ENCODE measurements around the gene SGO2.

SGO2 gene

DNA sequence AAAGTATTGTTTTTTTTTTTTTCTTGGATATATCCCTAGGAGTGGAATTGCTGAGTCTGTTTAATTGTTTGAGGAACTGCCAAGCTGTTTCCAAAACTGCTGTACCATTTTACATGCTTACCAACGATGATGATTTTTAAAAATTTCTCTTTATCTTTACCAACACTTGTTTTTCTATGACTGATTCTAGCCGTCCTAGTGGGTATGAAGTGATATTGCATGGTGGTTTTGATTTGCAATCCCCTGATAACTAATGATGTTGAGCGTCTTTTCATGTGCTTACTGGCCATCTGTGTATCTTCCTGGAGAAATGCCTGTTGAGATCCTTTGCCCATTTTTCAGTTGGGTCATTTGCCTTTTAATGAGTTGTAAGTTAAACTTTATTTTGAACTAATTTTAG lies 51.0 kb downstream of the SGO2 start:
- Histone ChIP-seq H2BK5ac (ENCODE audit: low read depth, low read length, poor library complexity) (no peak overlapping the region), H3K4me1 (ENCODE audit: control insufficient read depth in 1 of 2, insufficient read depth in 2 of 2, low read length in 2 of 2) (no peaks in the 10 kb centered on the region), H2BK120ac (ENCODE audit: insufficient read depth, low read length, poor library complexity) (no peak overlapping the region), H3K14ac (ENCODE audit: low read length) (no peak overlapping the region), H3K4me2 (ENCODE audit: low read length) (no peak overlapping the region), H3K27me3 (ENCODE audit: insufficient read depth, low read length) (no peaks in the 10 kb centered on the region), H3K9ac (ENCODE audit: low read length) (no peak overlapping the region), H2AK5ac (ENCODE audit: low read length) (no peak overlapping the region), H3K4ac (ENCODE audit: low read depth, low read length) (no peak overlapping the region), H2AFZ (ENCODE audit: insufficient read depth, low read length, poor library complexity) (no peak overlapping the region), H4K8ac (ENCODE audit: low read depth, low read length) (no peak overlapping the region), H3K27ac (ENCODE audit: low read depth, low read length) (no peak overlapping the region), H3K79me1 (ENCODE audit: low read length) (no peaks in the 10 kb centered on the region), H2BK12ac (ENCODE audit: low read length) (no peak overlapping the region), H3K18ac (ENCODE audit: low read length) (no peak overlapping the region), H4K91ac (ENCODE audit: low read depth, low read length) (no peak overlapping the region), H3K4me3 (ENCODE audit: low read depth, low read length) (no peak overlapping the region), H3K79me2 (ENCODE audit: control insufficient read depth, insufficient read depth, low read length, poor library complexity) (no peaks in the 10 kb centered on the region), H3K23ac (ENCODE audit: low read length) (no peak overlapping the region), H3K9me3 (ENCODE audit: insufficient read depth, low read depth, low read length) (no peaks in the 10 kb centered on the region), H4K12ac (ENCODE audit: low read depth, low read length) (no peak overlapping the region), H3K36me3 (ENCODE audit: control insufficient read depth in 1 of 2, insufficient read depth in 2 of 2, low read length in 2 of 2) (no peaks in the 10 kb centered on the region)
- DNase-seq = no peak
- no CpG with 5 or more reads among the region's 3 CpGs for WGBS (ENCODE audit: extremely low coverage, insufficient coverage, insufficient read length)

DNA sequence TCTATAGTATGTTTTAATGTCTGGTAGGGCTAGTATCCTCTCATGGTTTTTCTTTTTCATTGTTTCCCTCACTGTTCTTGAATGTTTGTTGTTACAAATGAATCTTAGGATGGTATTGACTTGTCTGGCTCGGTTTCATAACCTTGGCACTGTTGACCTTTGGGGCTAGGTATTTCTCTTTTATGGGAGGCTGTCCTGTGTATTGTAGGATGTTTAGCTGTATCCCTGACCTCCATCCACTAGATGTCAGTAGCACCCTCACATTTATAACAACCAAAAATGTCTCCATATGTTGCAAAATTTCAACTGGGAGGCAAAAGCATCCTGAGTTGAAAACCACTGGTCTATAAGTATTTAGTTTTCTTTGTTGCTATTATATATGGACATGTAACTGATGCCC lies 52.8 kb downstream of the SGO2 start:
- Histone ChIP-seq H3K23ac (ENCODE audit: low read length) (no peak overlapping the region), H3K14ac (ENCODE audit: low read length) (no peak overlapping the region)

DNA sequence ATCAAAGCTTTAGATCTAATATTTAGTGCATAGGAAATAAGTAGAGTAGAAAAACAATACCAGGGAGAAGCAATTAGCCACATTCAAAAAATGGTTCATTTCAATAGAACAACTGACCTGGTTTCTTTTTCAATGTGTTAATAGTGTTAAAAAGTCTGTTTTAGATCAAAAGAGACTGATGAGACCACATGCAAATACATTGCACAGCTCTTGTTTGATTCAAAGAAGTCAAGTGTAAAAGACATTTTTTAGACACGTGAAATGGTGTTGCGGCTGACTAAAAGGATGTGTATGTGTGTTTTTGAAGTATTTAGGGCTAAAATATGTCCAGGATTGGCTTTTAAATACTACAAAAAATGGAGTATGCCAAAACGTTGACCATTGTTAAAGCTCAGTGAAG lies 58.6 kb downstream of the SGO2 start:
- H3K79me2 ChIP-seq (ENCODE audit: control insufficient read depth, insufficient read depth, low read length, poor library complexity) = no peaks in the 10 kb centered on the region
- H4K91ac ChIP-seq (ENCODE audit: low read depth, low read length) = no peak overlapping the region
- H3K9ac ChIP-seq (ENCODE audit: low read length) = no peak overlapping the region
- no peak overlapping the region for H2AK5ac ChIP-seq (ENCODE audit: low read length)
- no peak overlapping the region for H3K4me3 ChIP-seq (ENCODE audit: low read depth, low read length)
- H3K23ac ChIP-seq (ENCODE audit: low read length) = no peak overlapping the region
- DNase-seq = no peak
- no peak overlapping the region for H2BK120ac ChIP-seq (ENCODE audit: insufficient read depth, low read length, poor library complexity)
- no peak overlapping the region for H3K14ac ChIP-seq (ENCODE audit: low read length)
- H3K79me1 ChIP-seq (ENCODE audit: low read length) = no peaks in the 10 kb centered on the region
- no CpG with 5 or more reads among the region's 3 CpGs for WGBS (ENCODE audit: extremely low coverage, insufficient coverage, insufficient read length)
- no peak overlapping the region for H3K4me2 ChIP-seq (ENCODE audit: low read length)
- H4K8ac ChIP-seq (ENCODE audit: low read depth, low read length) = no peak overlapping the region
- no peak overlapping the region for H3K4ac ChIP-seq (ENCODE audit: low read depth, low read length)
- H2BK12ac ChIP-seq (ENCODE audit: low read length) = no peak overlapping the region
- no peak overlapping the region for H3K18ac ChIP-seq (ENCODE audit: low read length)
- H2BK5ac ChIP-seq (ENCODE audit: low read depth, low read length, poor library complexity) = no peak overlapping the region
- H3K9me3 ChIP-seq (ENCODE audit: insufficient read depth, low read depth, low read length) = no peaks in the 10 kb centered on the region
- no peak overlapping the region for H2AFZ ChIP-seq (ENCODE audit: insufficient read depth, low read length, poor library complexity)
- no peak overlapping the region for H4K12ac ChIP-seq (ENCODE audit: low read depth, low read length)
- H3K27ac ChIP-seq (ENCODE audit: low read depth, low read length) = no peak overlapping the region
- peaks cover 14% of the 10 kb centered on the region for H3K27me3 ChIP-seq (ENCODE audit: insufficient read depth, low read length)
- H3K36me3 ChIP-seq (ENCODE audit: control insufficient read depth in 1 of 2, insufficient read depth in 2 of 2, low read length in 2 of 2) = no peaks in the 10 kb centered on the region
- peaks cover 9 to 11% of the 10 kb centered on the region in 2 experiments for H3K4me1 ChIP-seq (ENCODE audit: control insufficient read depth in 1 of 2, insufficient read depth in 2 of 2, low read length in 2 of 2)

More for the DNA sequence above, 52.8 kb downstream of the SGO2 start:
- H2BK120ac ChIP-seq (ENCODE audit: insufficient read depth, low read length, poor library complexity) = no peak overlapping the region
- H3K9me3 ChIP-seq (ENCODE audit: insufficient read depth, low read depth, low read length) = no peaks in the 10 kb centered on the region
- no peak overlapping the region for H3K27ac ChIP-seq (ENCODE audit: low read depth, low read length)
- H4K12ac ChIP-seq (ENCODE audit: low read depth, low read length) = no peak overlapping the region
- no peak overlapping the region for H3K9ac ChIP-seq (ENCODE audit: low read length)
- H3K18ac ChIP-seq (ENCODE audit: low read length) = no peak overlapping the region
- no peak overlapping the region for H2AK5ac ChIP-seq (ENCODE audit: low read length)
- H3K4me2 ChIP-seq (ENCODE audit: low read length) = no peak overlapping the region
- H3K4me1 ChIP-seq (ENCODE audit: control insufficient read depth in 1 of 2, insufficient read depth in 2 of 2, low read length in 2 of 2) = no peaks in the 10 kb centered on the region
- H4K8ac ChIP-seq (ENCODE audit: low read depth, low read length) = no peak overlapping the region
- no peak overlapping the region for H2BK5ac ChIP-seq (ENCODE audit: low read depth, low read length, poor library complexity)
- no peak overlapping the region for H3K4ac ChIP-seq (ENCODE audit: low read depth, low read length)
- no peak overlapping the region for H4K91ac ChIP-seq (ENCODE audit: low read depth, low read length)
- no peaks in the 10 kb centered on the region for H3K36me3 ChIP-seq (ENCODE audit: control insufficient read depth in 1 of 2, insufficient read depth in 2 of 2, low read length in 2 of 2)
- H3K4me3 ChIP-seq (ENCODE audit: low read depth, low read length) = no peak overlapping the region
- H3K27me3 ChIP-seq (ENCODE audit: insufficient read depth, low read length) = no peaks in the 10 kb centered on the region
- WGBS (ENCODE audit: extremely low coverage, insufficient coverage, insufficient read length) = no CpG with 5 or more reads among the region's 1 CpG
- H2BK12ac ChIP-seq (ENCODE audit: low read length) = no peak overlapping the region
- peak; percentile 7 to 77 for DNase-seq
- no peak overlapping the region for H2AFZ ChIP-seq (ENCODE audit: insufficient read depth, low read length, poor library complexity)
- H3K79me1 ChIP-seq (ENCODE audit: low read length) = no peaks in the 10 kb centered on the region
- no peaks in the 10 kb centered on the region for H3K79me2 ChIP-seq (ENCODE audit: control insufficient read depth, insufficient read depth, low read length, poor library complexity)

DNA sequence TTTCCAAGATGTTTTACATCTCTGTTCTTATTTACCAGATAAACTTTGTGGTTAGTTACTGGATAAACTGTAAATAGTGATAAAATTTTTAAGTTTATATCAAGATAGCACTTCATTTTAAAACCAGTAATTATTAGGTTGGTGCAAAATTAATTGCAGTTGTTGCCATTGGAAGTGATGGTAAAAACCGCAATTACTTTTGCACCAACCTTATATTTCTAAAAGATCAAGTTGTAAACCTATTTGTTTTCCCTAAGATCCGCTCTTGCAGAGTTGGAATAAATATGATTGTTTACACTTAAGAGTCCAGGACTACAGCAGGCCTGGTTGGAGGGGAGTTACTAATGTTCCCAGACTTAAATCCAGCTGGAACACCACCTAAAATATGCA lies 59.3 kb downstream of the SGO2 start:
- Histone ChIP-seq H2AFZ (ENCODE audit: insufficient read depth, low read length, poor library complexity) (no peak overlapping the region), H4K8ac (ENCODE audit: low read depth, low read length) (no peak overlapping the region), H3K79me2 (ENCODE audit: control insufficient read depth, insufficient read depth, low read length, poor library complexity) (no peaks in the 10 kb centered on the region), H3K23ac (ENCODE audit: low read length) (no peak overlapping the region), H2BK5ac (ENCODE audit: low read depth, low read length, poor library complexity) (no peak overlapping the region), H2BK12ac (ENCODE audit: low read length) (no peak overlapping the region), H3K4me1 (ENCODE audit: control insufficient read depth in 1 of 2, insufficient read depth in 2 of 2, low read length in 2 of 2) (peaks cover 9 to 11% of the 10 kb centered on the region in 2 experiments), H3K18ac (ENCODE audit: low read length) (no peak overlapping the region), H3K9me3 (ENCODE audit: insufficient read depth, low read depth, low read length) (no peaks in the 10 kb centered on the region), H3K27ac (ENCODE audit: low read depth, low read length) (no peak overlapping the region), H3K4ac (ENCODE audit: low read depth, low read length) (no peak overlapping the region), H3K14ac (ENCODE audit: low read length) (no peak overlapping the region), H4K12ac (ENCODE audit: low read depth, low read length) (no peak overlapping the region), H3K4me2 (ENCODE audit: low read length) (peak overlapping the region; percentile 68), H2BK120ac (ENCODE audit: insufficient read depth, low read length, poor library complexity) (no peak overlapping the region), H2AK5ac (ENCODE audit: low read length) (no peak overlapping the region), H3K9ac (ENCODE audit: low read length) (no peak overlapping the region), H3K4me3 (ENCODE audit: low read depth, low read length) (no peak overlapping the region), H3K36me3 (ENCODE audit: control insufficient read depth in 1 of 2, insufficient read depth in 2 of 2, low read length in 2 of 2) (no peaks in the 10 kb centered on the region), H3K27me3 (ENCODE audit: insufficient read depth, low read length) (peaks cover 14% of the 10 kb centered on the region), H4K91ac (ENCODE audit: low read depth, low read length) (no peak overlapping the region), H3K79me1 (ENCODE audit: low read length) (no peaks in the 10 kb centered on the region)
- DNase-seq = no peak
- WGBS (ENCODE audit: extremely low coverage, insufficient coverage, insufficient read length) = no CpG with 5 or more reads among the region's 2 CpGs

All from trophoblast cell (in vitro differentiated cells and primary cell).